Keratinocyte (primary cell): ENCODE data around the gene BRINP3. TPM values are rescaled to one million over a fixed set of nuclear protein-coding genes. Genes with fewer than 3 reads are reported as not detected.

Source experiments
- DNase-seq: peaks from one replicate; pipeline ENCODE4 v3.0.0-alpha.2; 2011; ENCODE audit warnings: low read depth, missing footprints, low spot score
- FAIRE-seq: peaks from 2 replicates; lab custom pipeline; 2011; peaks lifted over from hg19 to GRCh38; lab: Jason Lieb, UNC
- H2AFZ ChIP-seq: 2 replicates; pipeline ENCODE4 v1.6.0; 2012; ENCODE audit warnings: low read length, control low read depth, inconsistent platforms; ENCODE audit not compliant: control insufficient read depth
- H3K27ac ChIP-seq: 2 replicates; pipeline ENCODE4 v1.5.1; 2011; ENCODE audit warnings: low read length; ENCODE audit not compliant: control insufficient read depth, insufficient read depth
- H3K27me3 ChIP-seq: 3 replicates; pipeline ENCODE4 v1.6.0; 2011; ENCODE audit warnings: low read length; ENCODE audit not compliant: control insufficient read depth, insufficient read depth; ENCODE audit errors: extremely low read depth
- H3K36me3 ChIP-seq, 2 experiments: 2 replicates in 1 of 2; 3 replicates in 1 of 2; pipeline ENCODE4 v1.5.1; 2011; ENCODE audit warnings: low read length in 2 of 2, mild to moderate bottlenecking in 1 of 2; ENCODE audit not compliant: control insufficient read depth in 2 of 2, insufficient read depth in 2 of 2; ENCODE audit errors: extremely low read depth in 1 of 2
- H3K4me1 ChIP-seq: 3 replicates; pipeline ENCODE4 v1.5.1; 2011; ENCODE audit warnings: low read length; ENCODE audit not compliant: control insufficient read depth, insufficient read depth; ENCODE audit errors: extremely low read depth
- H3K4me2 ChIP-seq: 3 replicates; pipeline ENCODE4 v1.6.0; 2011; ENCODE audit warnings: low read depth, low read length; ENCODE audit not compliant: control insufficient read depth, insufficient read depth; ENCODE audit errors: extremely low read depth
- H3K4me3 ChIP-seq, 3 experiments: fragments of 200-600 bp in 1 of 3; sonication (generic) in 1 of 3; 2 replicates in 2 of 3; 3 replicates in 1 of 3; pipeline ENCODE4 v1.5.1; 2011 to 2016; ENCODE audit warnings: low read length in 3 of 3, mild to moderate bottlenecking in 3 of 3, control low read depth in 2 of 3, inconsistent platforms in 1 of 3, low read depth in 1 of 3, mixed read lengths in 1 of 3, mixed run types in 1 of 3, moderate library complexity in 1 of 3; ENCODE audit not compliant: control insufficient read depth in 2 of 3, insufficient read depth in 2 of 3; ENCODE audit errors: extremely low read depth in 1 of 3
- H3K79me2 ChIP-seq: 2 replicates; pipeline ENCODE4 v1.6.0; 2012; ENCODE audit warnings: low read length; ENCODE audit not compliant: control insufficient read depth, insufficient read depth
- H3K9ac ChIP-seq: 3 replicates; pipeline ENCODE4 v1.6.0; 2011; ENCODE audit warnings: low read length; ENCODE audit not compliant: control insufficient read depth, insufficient read depth; ENCODE audit errors: extremely low read depth
- H3K9me1 ChIP-seq: 3 replicates; pipeline ENCODE4 v1.6.0; 2011; ENCODE audit warnings: low read length; ENCODE audit not compliant: control insufficient read depth, insufficient read depth; ENCODE audit errors: extremely low read depth
- H3K9me3 ChIP-seq: 2 replicates; pipeline ENCODE4 v1.5.1; 2012; ENCODE audit warnings: low read depth, low read length; ENCODE audit not compliant: control insufficient read depth
- H4K20me1 ChIP-seq: 3 replicates; pipeline ENCODE4 v1.6.0; 2011; ENCODE audit warnings: low read length; ENCODE audit not compliant: control insufficient read depth, insufficient read depth; ENCODE audit errors: extremely low read depth
- CTCF ChIP-seq, 3 experiments: IDR thresholded peaks in 1 of 3; conservative IDR thresholded peaks in 1 of 3; optimal IDR thresholded peaks in 1 of 3; 2 replicates in 2 of 3; 3 replicates in 1 of 3; pipeline versions ENCODE3 to v1.5.1; 2011; ENCODE audit warnings: low read length in 3 of 3, mild to moderate bottlenecking in 3 of 3, moderate library complexity in 2 of 3, control low read depth in 1 of 3, inconsistent platforms in 1 of 3; ENCODE audit not compliant: insufficient read depth in 2 of 3; ENCODE audit errors: extremely low read depth in 1 of 3
- EZH2 ChIP-seq: IDR thresholded peaks from one replicate; pipeline ENCODE4 v1.6.1; 2012; ENCODE audit warnings: inconsistent platforms, mild to moderate bottlenecking, low read length, moderate library complexity
- dilution Hi-C: fragments of 300-500 bp; cut with MboI; formaldehyde crosslinking; loops from one replicate; pipeline ENCODE4 v1.7.0; 2020; ENCODE audit warnings: low sequenced_read_pairs; ENCODE audit not compliant: extremely low pct_ligation_motif_present
- polyA plus RNA-seq, 5 experiments: library from polyadenylated mRNA; depleted of rRNA in 3 of 5; stranded (reverse) in 3 of 5; stranded (forward) in 1 of 5; unstranded in 1 of 5; fragments of >200 nt; gene quantifications; 1 replicate in 1 of 5; 2 replicates in 3 of 5; 3 replicates in 1 of 5; pipeline versions ENCODE4 v1.2.1 to v1.2.3, GENCODE V29; 2011 to 2012; ENCODE audit warnings: missing spikeins in 2 of 5, low read depth in 1 of 5, low replicate concordance in 1 of 5

The BRINP3 gene
- polyA plus RNA-seq, 1 donor (not counting 4 experiments of a cell fraction or from before 2014, with no cell fraction given): not detected

DNA sequence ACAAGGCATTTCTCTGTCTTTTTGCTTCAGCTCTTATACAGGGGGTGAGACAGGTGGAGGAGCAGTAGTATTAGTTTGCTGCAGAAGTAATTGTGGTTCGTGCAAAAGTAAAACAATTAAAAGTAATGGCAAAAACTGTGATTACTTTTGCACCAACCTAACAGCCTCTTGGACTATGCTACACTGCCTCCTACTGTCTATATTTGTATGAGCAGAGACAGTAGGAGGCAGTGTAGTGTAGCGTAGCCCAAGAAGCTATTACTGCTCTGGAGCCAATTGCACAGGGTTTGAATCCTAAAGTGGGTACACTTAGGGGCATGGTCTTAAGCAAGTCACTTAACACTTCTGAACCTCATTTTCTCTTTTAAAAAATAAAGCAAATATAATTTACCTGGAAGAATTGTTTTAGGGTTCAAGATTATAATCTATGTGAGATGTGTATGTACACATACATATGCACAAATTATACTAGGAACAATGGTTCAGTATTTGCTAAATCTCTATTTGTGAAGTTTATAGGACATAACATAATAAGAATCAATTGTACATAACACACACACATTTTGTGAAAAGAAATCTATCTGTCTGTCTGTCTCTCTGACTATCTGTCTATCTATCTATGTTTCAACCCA, 103.8 kb downstream of the BRINP3 start:
- DNase-seq (no peak), FAIRE-seq (peak; percentile 17)
- no peaks in the 10 kb centered on the region for H3K36me3 ChIP-seq
- peak in 2 of 3 experiments; percentile 33 to 61 for TF ChIP-seq CTCF (optimal IDR thresholded peaks at IDR 0.05 in 1 of 3, IDR thresholded peaks at IDR 0.05 in 1 of 3, conservative IDR thresholded peaks at IDR 0.05 in 1 of 3; ENCODE audit: extremely low read depth in 1 of 3, insufficient read depth in 2 of 3, low read length in 3 of 3)
- no peak for TF ChIP-seq EZH2
- no peaks in the 10 kb centered on the region for H3K27me3 ChIP-seq
- no peak overlapping the region for H3K27ac ChIP-seq
- no peak overlapping the region for H3K4me3 ChIP-seq
- H3K4me1 ChIP-seq: no peaks in the 10 kb centered on the region
- no peaks in the 10 kb centered on the region for H3K9me3 ChIP-seq
- H4K20me1 ChIP-seq: no peaks in the 10 kb centered on the region
- no peaks in the 10 kb centered on the region for H3K9me1 ChIP-seq
- dilution Hi-C loops: no loop called here
- no peak overlapping the region for H2AFZ ChIP-seq
- H3K79me2 ChIP-seq: no peaks in the 10 kb centered on the region
- no peak overlapping the region for H3K4me2 ChIP-seq
- H3K9ac ChIP-seq: no peak overlapping the region

- Histone ChIP-seq H3K79me2 (no peaks in the 10 kb centered on the region), H3K4me3 (no peak overlapping the region), H4K20me1 (no peaks in the 10 kb centered on the region), H3K36me3 (no peaks in the 10 kb centered on the region), H3K27me3 (no peaks in the 10 kb centered on the region), H3K9me3 (no peaks in the 10 kb centered on the region), H2AFZ (no peak overlapping the region), H3K27ac (no peak overlapping the region), H3K4me1 (no peaks in the 10 kb centered on the region), H3K9me1 (no peaks in the 10 kb centered on the region), H3K9ac (no peak overlapping the region), H3K4me2 (no peak overlapping the region)
- DNase-seq (no peak), FAIRE-seq (no peak)
- dilution Hi-C loops: no loop called here
- TF ChIP-seq CTCF (optimal IDR thresholded peaks at IDR 0.05 in 1 of 3, IDR thresholded peaks at IDR 0.05 in 1 of 3, conservative IDR thresholded peaks at IDR 0.05 in 1 of 3; ENCODE audit: extremely low read depth in 1 of 3, insufficient read depth in 2 of 3, low read length in 3 of 3) (no peak), EZH2 (no peak)
Observed at GRCh38 chr1:190367200-190367599, 110.5 kb downstream of the BRINP3 start.
